Measurements from ENCODE around the gene IL11RA. TPM values are rescaled to one million over a fixed set of nuclear protein-coding genes. Genes with fewer than 3 reads are reported as not detected.

Gene IL11RA
- total and polyA plus RNA-seq, 10 of the 15 experiments (the other 5 are each of a cell fraction or from before 2014, with no cell fraction given) = 0.32 to 5.8 (median 2.2) TPM

- TF ChIP-seq ZNF687 (IDR thresholded peaks at IDR 0.05) (0 out of 2 replicates have a peak, but pooled peaks have one; percentile 24), ESRRA (IDR thresholded peaks at IDR 0.05; ENCODE audit: low read length) (no peak), RELA (IDR thresholded peaks at IDR 0.05; ENCODE audit: borderline replicate concordance, partially characterized antibody) (peak; percentile 68), ZNF24 (IDR thresholded peaks at IDR 0.05) (no peak), IKZF2 (IDR thresholded peaks at IDR 0.05) (peak; percentile 51 to 70; a peak in 3 of 4 replicates), MLLT1 (IDR thresholded peaks at IDR 0.05) (no peak), POLR2AphosphoS5 (IDR thresholded peaks at IDR 0.05; ENCODE audit: low read length) (peak; percentile 63; the same call in 1 of the 2 replicates), WRNIP1 (IDR thresholded peaks at IDR 0.05; ENCODE audit: borderline replicate concordance, low read depth, low read length) (no peak), CEBPZ (IDR thresholded peaks at IDR 0.05; ENCODE audit: low read depth, low read length) (no peak), ATF2 (IDR thresholded peaks at IDR 0.05; ENCODE audit: low read length) (no peak), POLR2A (IDR thresholded peaks at IDR 0.05; ENCODE audit: low read depth, low read length) (peak; percentile 87), KLF5 (IDR thresholded peaks at IDR 0.05; ENCODE audit: partially characterized antibody) (peak; percentile 81), SRF (IDR thresholded peaks at IDR 0.05; ENCODE audit: low read depth in 2 of 2, low read length in 2 of 2) (no peak), BCL11A (IDR thresholded peaks at IDR 0.05; ENCODE audit: low read depth, low read length) (no peak)
Observed at GRCh38 chr9:34646211-34647083, 5.5 kb upstream of the IL11RA start, which contains the start of gene GALT (continued).
